ENCODE measurements around the gene CCNQ.

CCNQ gene

DNA sequence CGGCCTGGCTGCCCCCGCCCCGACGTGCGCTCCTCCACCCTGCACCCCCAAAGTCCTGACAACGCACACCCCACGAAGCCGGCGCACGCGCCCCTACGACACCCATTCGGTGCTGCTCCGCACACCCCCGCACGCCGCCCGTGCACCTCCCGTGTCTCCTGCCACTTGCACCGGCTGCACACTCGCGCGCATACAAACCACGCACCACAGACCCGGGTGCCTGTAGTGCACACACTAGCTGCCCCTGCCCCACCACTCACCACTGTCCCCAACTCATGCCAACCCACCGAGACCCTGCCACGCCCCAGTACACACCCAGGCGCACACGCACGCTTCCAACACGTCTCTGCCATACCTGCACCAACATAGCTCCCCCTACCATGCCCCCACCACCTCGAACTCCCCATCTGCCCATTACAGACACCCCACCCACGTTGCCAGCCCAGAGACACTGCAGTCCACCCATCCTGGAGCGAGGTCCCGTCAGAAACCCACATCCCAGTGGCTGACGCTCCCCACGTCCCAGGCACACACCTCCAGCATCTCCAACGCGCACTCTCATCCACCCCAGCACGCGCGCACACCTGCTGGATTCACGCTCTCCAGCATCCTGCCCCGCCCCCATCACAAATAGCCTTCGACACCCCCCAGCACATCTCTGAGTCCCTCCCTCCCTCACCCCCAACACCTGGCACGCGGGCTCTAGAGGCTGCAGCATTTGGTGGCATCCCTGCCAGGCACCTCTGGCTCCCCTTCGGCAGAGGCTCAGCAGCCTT, 43.9 kb upstream of the CCNQ start:
- Histone ChIP-seq H3K36me3 (ENCODE audit: control insufficient read depth in 2 of 2, insufficient read depth in 1 of 2, low read length in 2 of 2) (no peaks in the 10 kb centered on the region), H3K9me3 (ENCODE audit: control insufficient read depth, insufficient read depth, low read depth, low read length) (no peaks in the 10 kb centered on the region), H3K4me3 (ENCODE audit: low read depth, low read length) (no peak overlapping the region), H3K4me1 (ENCODE audit: control insufficient read depth, insufficient read depth, low read length) (peaks cover 3% of the 10 kb centered on the region; the same call in 1 of the 2 replicates), H3K27ac (ENCODE audit: extremely low read depth, low read depth, low read length) (no peak overlapping the region; the same call in 1 of the 2 replicates)
- ChIA-PET POLR2A (no interaction called here), CTCF (interaction anchor here (0.6 to 1.5 kb wide), 10 partner anchors 9 to 161 kb away, joined by 3 to 7 read pairs (median 4); no protein-coding TSS in a partner anchor)
- TF ChIP-seq ZNF350 (tag by site-specific recombination; IDR thresholded peaks at IDR 0.05): no peak
- TF ChIP-seq, protein P1, sequence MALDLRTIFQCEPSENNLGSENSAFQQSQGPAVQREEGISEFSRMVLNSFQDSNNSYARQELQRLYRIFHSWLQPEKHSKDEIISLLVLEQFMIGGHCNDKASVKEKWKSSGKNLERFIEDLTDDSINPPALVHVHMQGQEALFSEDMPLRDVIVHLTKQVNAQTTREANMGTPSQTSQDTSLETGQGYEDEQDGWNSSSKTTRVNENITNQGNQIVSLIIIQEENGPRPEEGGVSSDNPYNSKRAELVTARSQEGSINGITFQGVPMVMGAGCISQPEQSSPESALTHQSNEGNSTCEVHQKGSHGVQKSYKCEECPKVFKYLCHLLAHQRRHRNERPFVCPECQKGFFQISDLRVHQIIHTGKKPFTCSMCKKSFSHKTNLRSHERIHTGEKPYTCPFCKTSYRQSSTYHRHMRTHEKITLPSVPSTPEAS (tag by site-specific recombination; IDR thresholded peaks at IDR 0.05): peak; percentile 50; the same call in 1 of the 2 replicates
- peak; percentile 88 for TF ChIP-seq ZFHX2 (tag by site-specific recombination; conservative IDR thresholded peaks at IDR 0.05)
- no peak for TF ChIP-seq ZNF596 (tag by site-specific recombination; IDR thresholded peaks at IDR 0.05)
- TF ChIP-seq ZNF843 (tag by site-specific recombination; IDR thresholded peaks at IDR 0.05): no peak
- peak; percentile 42 for TF ChIP-seq SP3 (tag by site-specific recombination; IDR thresholded peaks at IDR 0.05)
- TF ChIP-seq, protein P2, sequence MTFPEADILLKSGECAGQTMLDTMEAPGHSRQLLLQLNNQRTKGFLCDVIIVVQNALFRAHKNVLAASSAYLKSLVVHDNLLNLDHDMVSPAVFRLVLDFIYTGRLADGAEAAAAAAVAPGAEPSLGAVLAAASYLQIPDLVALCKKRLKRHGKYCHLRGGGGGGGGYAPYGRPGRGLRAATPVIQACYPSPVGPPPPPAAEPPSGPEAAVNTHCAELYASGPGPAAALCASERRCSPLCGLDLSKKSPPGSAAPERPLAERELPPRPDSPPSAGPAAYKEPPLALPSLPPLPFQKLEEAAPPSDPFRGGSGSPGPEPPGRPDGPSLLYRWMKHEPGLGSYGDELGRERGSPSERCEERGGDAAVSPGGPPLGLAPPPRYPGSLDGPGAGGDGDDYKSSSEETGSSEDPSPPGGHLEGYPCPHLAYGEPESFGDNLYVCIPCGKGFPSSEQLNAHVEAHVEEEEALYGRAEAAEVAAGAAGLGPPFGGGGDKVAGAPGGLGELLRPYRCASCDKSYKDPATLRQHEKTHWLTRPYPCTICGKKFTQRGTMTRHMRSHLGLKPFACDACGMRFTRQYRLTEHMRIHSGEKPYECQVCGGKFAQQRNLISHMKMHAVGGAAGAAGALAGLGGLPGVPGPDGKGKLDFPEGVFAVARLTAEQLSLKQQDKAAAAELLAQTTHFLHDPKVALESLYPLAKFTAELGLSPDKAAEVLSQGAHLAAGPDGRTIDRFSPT (tag by site-specific recombination; IDR thresholded peaks at IDR 0.05): peak; percentile 78
- TF ChIP-seq ZNF221 (tag by site-specific recombination; IDR thresholded peaks at IDR 0.05; ENCODE audit: borderline replicate concordance): no peak
- TF ChIP-seq KLF1 (tag by site-specific recombination; IDR thresholded peaks at IDR 0.05): peak; percentile 83
- peak; percentile 75; the same call in 1 of the 2 replicates for TF ChIP-seq SCRT1 (tag by site-specific recombination; IDR thresholded peaks at IDR 0.05; ENCODE audit: borderline replicate concordance)
- TF ChIP-seq SETDB1 (IDR thresholded peaks at IDR 0.05; ENCODE audit: insufficient read length, low read length): no peak
- peak; percentile 53; the same call in 1 of the 2 replicates for TF ChIP-seq ZBTB7A (tag by site-specific recombination; IDR thresholded peaks at IDR 0.05; ENCODE audit: low read depth)
- TF ChIP-seq ZNF776 (tag by site-specific recombination; IDR thresholded peaks at IDR 0.05; ENCODE audit: borderline replicate concordance): no peak
- no peak for TF ChIP-seq ZNF830 (tag by site-specific recombination; IDR thresholded peaks at IDR 0.05; ENCODE audit: low read depth)
- no peak for TF ChIP-seq YY2 (tag by site-specific recombination; IDR thresholded peaks at IDR 0.05)
- TF ChIP-seq ZNF670 (tag by site-specific recombination; IDR thresholded peaks at IDR 0.05; ENCODE audit: low read depth): no peak
- peak; percentile 63; the same call in 1 of the 2 replicates for TF ChIP-seq GLIS2 (tag by site-specific recombination; IDR thresholded peaks at IDR 0.05)
- TF ChIP-seq ZNF610 (tag by site-specific recombination; IDR thresholded peaks at IDR 0.05; ENCODE audit: borderline replicate concordance): no peak
- peak; percentile 88 for TF ChIP-seq ZNF777 (tag by site-specific recombination; IDR thresholded peaks at IDR 0.05; ENCODE audit: borderline replicate concordance)
- TF ChIP-seq ZNF473 (tag by site-specific recombination; IDR thresholded peaks at IDR 0.05): 0 out of 2 replicates have a peak, but pooled peaks have one; percentile 13
- 0 out of 2 replicates have a peak, but pooled peaks have one; percentile 21 for TF ChIP-seq GLI4 (tag by site-specific recombination; IDR thresholded peaks at IDR 0.05)
- peak; percentile 78; the same call in 1 of the 2 replicates for TF ChIP-seq ZBTB1 (tag by site-specific recombination; IDR thresholded peaks at IDR 0.05)
- TF ChIP-seq, protein P3, sequence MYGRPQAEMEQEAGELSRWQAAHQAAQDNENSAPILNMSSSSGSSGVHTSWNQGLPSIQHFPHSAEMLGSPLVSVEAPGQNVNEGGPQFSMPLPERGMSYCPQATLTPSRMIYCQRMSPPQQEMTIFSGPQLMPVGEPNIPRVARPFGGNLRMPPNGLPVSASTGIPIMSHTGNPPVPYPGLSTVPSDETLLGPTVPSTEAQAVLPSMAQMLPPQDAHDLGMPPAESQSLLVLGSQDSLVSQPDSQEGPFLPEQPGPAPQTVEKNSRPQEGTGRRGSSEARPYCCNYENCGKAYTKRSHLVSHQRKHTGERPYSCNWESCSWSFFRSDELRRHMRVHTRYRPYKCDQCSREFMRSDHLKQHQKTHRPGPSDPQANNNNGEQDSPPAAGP (tag by site-specific recombination; IDR thresholded peaks at IDR 0.05): 0 out of 2 replicates have a peak, but pooled peaks have one; percentile 30
- 0 out of 2 replicates have a peak, but pooled peaks have one; percentile 31 for TF ChIP-seq KLF7 (tag by site-specific recombination; IDR thresholded peaks at IDR 0.05; ENCODE audit: borderline replicate concordance)
- TF ChIP-seq EGR2 (tag by site-specific recombination; IDR thresholded peaks at IDR 0.05; ENCODE audit: low read depth): peak; percentile 77
- TF ChIP-seq ZNF24 (tag by site-specific recombination; IDR thresholded peaks at IDR 0.05): no peak
- no peak for TF ChIP-seq ZNF19 (tag by site-specific recombination; IDR thresholded peaks at IDR 0.05; ENCODE audit: low read depth)
- no peak for TF ChIP-seq ZNF433 (tag by site-specific recombination; IDR thresholded peaks at IDR 0.05; ENCODE audit: low read depth)
- TF ChIP-seq, protein P4, sequence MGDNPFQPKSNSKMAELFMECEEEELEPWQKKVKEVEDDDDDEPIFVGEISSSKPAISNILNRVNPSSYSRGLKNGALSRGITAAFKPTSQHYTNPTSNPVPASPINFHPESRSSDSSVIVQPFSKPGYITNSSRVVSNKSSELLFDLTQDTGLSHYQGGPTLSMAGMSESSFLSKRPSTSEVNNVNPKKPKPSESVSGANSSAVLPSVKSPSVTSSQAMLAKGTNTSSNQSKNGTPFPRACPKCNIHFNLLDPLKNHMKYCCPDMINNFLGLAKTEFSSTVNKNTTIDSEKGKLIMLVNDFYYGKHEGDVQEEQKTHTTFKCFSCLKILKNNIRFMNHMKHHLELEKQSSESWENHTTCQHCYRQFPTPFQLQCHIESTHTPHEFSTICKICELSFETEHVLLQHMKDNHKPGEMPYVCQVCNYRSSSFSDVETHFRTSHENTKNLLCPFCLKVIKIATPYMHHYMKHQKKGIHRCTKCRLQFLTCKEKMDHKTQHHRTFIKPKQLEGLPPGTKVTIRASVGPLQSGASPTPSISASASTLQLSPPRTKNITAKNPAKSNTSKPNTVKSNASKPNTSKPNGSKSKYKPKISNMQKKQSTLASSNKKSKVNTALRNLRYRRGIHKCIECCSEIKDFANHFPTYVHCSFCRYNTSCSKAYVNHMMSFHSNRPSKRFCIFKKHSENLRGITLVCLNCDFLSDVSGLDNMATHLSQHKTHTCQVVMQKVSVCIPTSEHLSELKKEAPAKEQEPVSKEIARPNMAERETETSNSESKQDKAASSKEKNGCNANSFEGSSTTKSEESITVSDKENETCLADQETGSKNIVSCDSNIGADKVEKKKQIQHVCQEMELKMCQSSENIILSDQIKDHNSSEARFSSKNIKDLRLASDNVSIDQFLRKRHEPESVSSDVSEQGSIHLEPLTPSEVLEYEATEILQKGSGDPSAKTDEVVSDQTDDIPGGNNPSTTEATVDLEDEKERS (tag by site-specific recombination; IDR thresholded peaks at IDR 0.05): no peak
- TF ChIP-seq GLIS1 (tag by site-specific recombination; IDR thresholded peaks at IDR 0.05): peak; percentile 16; the same call in 1 of the 2 replicates
